Measurements from ENCODE around the gene TICAM2. TPM values are rescaled to one million over a fixed set of nuclear protein-coding genes. Genes with fewer than 3 reads are reported as not detected.

The TICAM2 gene
- total and polyA plus RNA-seq, 10 of the 15 experiments (the other 5 are each of a cell fraction or from before 2014, with no cell fraction given) = 0.14 to 7.0 (median 2.9) TPM

- intact Hi-C loops (cut with micrococcal nuclease; ENCODE audit: unreplicated experiment) (no loop called here), in situ Hi-C loops (cut with MboI) (loop anchor here (5.0 to 25.0 kb wide), 2 partner anchors 282 to 1157 kb away; no protein-coding TSS in a partner anchor)
- SMC1A ChIA-PET (ENCODE audit: uncharacterized antibody, unreplicated experiment) = interaction anchor here (1.0 to 1.6 kb wide), 4 partner anchors 29 to 276 kb away, joined by 3 to 5 read pairs (median 3); no protein-coding TSS in a partner anchor
- no TSS peak for BruUV-seq (replicated peaks)
- CTCF ChIA-PET = interaction anchor here (0.7 to 2.3 kb wide), 5 partner anchors 10 to 282 kb away, joined by 3 to 6 read pairs (median 3); no protein-coding TSS in a partner anchor
- Histone ChIP-seq H3K27me3 (replicated peaks in 1 of 2; ENCODE audit: control insufficient read depth in 2 of 2, insufficient read depth in 2 of 2, low read length in 1 of 2) (no peaks in the 10 kb centered on the region), H3K9me3 (replicated peaks; ENCODE audit: control insufficient read depth, insufficient read depth, low read length) (no peaks in the 10 kb centered on the region; the same call in 2 of the 3 replicates), H3K4me1 (ENCODE audit: control insufficient read depth, insufficient read depth, low read length) (peaks cover 4% of the 10 kb centered on the region), H3K79me2 (ENCODE audit: control insufficient read depth, insufficient read depth, low read length) (peaks cover 8% of the 10 kb centered on the region), H3K27ac (ENCODE audit: control insufficient read depth, insufficient read depth) (no peak overlapping the region), H3K4me2 (ENCODE audit: control insufficient read depth, insufficient read depth) (no peak overlapping the region), H2AFZ (ENCODE audit: control insufficient read depth, low read depth, low read length) (no peak overlapping the region), H3K9ac (ENCODE audit: control insufficient read depth, insufficient read depth, low read length) (no peak overlapping the region), H3K36me3 (ENCODE audit: control insufficient read depth in 2 of 2, insufficient read depth in 2 of 2, low read length in 1 of 2) (no peaks in the 10 kb centered on the region), H3K4me3 (no peak overlapping the region), H4K20me1 (ENCODE audit: control insufficient read depth, insufficient read depth) (no peaks in the 10 kb centered on the region)
- ATAC-seq = no peak
- WGBS (ENCODE audit: insufficient coverage, insufficient replicate concordance, low lambda C conversion rate, missing lambda C conversion rate) = 95% methylated on average over 2 of the region's 2 CpGs
- no peak for TF ChIP-seq TAF1 (IDR thresholded peaks at IDR 0.05; ENCODE audit: borderline replicate concordance, low read depth, low read length)
- TF ChIP-seq, protein P1, sequence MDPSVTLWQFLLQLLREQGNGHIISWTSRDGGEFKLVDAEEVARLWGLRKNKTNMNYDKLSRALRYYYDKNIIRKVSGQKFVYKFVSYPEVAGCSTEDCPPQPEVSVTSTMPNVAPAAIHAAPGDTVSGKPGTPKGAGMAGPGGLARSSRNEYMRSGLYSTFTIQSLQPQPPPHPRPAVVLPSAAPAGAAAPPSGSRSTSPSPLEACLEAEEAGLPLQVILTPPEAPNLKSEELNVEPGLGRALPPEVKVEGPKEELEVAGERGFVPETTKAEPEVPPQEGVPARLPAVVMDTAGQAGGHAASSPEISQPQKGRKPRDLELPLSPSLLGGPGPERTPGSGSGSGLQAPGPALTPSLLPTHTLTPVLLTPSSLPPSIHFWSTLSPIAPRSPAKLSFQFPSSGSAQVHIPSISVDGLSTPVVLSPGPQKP (IDR thresholded peaks at IDR 0.05; ENCODE audit: low read depth, low read length) = no peak
- TF ChIP-seq HCFC1 (IDR thresholded peaks at IDR 0.05; ENCODE audit: low read length) = no peak
- TF ChIP-seq EED (IDR thresholded peaks at IDR 0.05; ENCODE audit: low read depth) = no peak
- TF ChIP-seq STAT3 (IDR thresholded peaks at IDR 0.05; ENCODE audit: low read depth, low read length) = no peak
- TF ChIP-seq RFX5 (IDR thresholded peaks at IDR 0.05; ENCODE audit: low read depth, low read length) = no peak
- TF ChIP-seq, protein P2, sequence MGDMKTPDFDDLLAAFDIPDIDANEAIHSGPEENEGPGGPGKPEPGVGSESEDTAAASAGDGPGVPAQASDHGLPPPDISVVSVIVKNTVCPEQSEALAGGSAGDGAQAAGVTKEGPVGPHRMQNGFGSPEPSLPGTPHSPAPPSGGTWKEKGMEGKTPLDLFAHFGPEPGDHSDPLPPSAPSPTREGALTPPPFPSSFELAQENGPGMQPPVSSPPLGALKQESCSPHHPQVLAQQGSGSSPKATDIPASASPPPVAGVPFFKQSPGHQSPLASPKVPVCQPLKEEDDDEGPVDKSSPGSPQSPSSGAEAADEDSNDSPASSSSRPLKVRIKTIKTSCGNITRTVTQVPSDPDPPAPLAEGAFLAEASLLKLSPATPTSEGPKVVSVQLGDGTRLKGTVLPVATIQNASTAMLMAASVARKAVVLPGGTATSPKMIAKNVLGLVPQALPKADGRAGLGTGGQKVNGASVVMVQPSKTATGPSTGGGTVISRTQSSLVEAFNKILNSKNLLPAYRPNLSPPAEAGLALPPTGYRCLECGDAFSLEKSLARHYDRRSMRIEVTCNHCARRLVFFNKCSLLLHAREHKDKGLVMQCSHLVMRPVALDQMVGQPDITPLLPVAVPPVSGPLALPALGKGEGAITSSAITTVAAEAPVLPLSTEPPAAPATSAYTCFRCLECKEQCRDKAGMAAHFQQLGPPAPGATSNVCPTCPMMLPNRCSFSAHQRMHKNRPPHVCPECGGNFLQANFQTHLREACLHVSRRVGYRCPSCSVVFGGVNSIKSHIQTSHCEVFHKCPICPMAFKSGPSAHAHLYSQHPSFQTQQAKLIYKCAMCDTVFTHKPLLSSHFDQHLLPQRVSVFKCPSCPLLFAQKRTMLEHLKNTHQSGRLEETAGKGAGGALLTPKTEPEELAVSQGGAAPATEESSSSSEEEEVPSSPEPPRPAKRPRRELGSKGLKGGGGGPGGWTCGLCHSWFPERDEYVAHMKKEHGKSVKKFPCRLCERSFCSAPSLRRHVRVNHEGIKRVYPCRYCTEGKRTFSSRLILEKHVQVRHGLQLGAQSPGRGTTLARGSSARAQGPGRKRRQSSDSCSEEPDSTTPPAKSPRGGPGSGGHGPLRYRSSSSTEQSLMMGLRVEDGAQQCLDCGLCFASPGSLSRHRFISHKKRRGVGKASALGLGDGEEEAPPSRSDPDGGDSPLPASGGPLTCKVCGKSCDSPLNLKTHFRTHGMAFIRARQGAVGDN (IDR thresholded peaks at IDR 0.05) = no peak
- TF ChIP-seq FOS (IDR thresholded peaks at IDR 0.05; ENCODE audit: borderline replicate concordance, extremely low read depth, insufficient read length) = no peak
- no peak for DNase-seq (ENCODE audit: low read depth, low spot score)
- POLR2A ChIA-PET = no interaction called here
- RAD21 ChIA-PET (ENCODE audit: unreplicated experiment) = interaction anchor here (1.0 to 1.5 kb wide), 2 partner anchors 174 to 282 kb away, joined by 3 read pairs; no protein-coding TSS in a partner anchor
- FAIRE-seq = no peak
Measured at GRCh38 chr5:115594128-115595047, 7.9 kb downstream of the TICAM2 start.

All from GM12878 (cell line).